Colonic mucosa (tissue), 4 donors: ENCODE data around the gene OR51S1. TPM values are rescaled to one million over a fixed set of nuclear protein-coding genes. Genes with fewer than 3 reads are reported as not detected.

Source experiments
- DNase-seq: peaks from one replicate; pipeline ENCODE4 v3.0.0-alpha.2; 2020
- H3K27ac ChIP-seq: fragments of 200-600 bp; one replicate; pipeline ENCODE4 v1.8.0; 2021
- H3K27me3 ChIP-seq: fragments of 200-600 bp; one replicate; pipeline ENCODE4 v1.8.0; 2021
- H3K36me3 ChIP-seq: fragments of 200-600 bp; one replicate; pipeline ENCODE4 v1.8.0; 2021
- H3K4me1 ChIP-seq: fragments of 200-600 bp; one replicate; pipeline ENCODE4 v1.8.0; 2021; ENCODE audit warnings: mild to moderate bottlenecking
- H3K4me3 ChIP-seq: fragments of 200-600 bp; one replicate; pipeline ENCODE4 v1.8.0; 2021
- H3K9ac ChIP-seq, 2 donors: one replicate each; pipeline ENCODE4 v1.7.0; 2013; ENCODE audit warnings: control low read depth in 2 of 2, low read depth in 2 of 2, low read length in 2 of 2
- H3K9me3 ChIP-seq: fragments of 200-600 bp; one replicate; pipeline ENCODE4 v1.8.0; 2021
- intact Hi-C: fragments of 100-400 bp; cut with DNase I; formaldehyde crosslinking; loops from one replicate; pipeline ENCODE4 v1.14.1; 2022
- total RNA-seq, 2 donors: library from RNA; stranded (reverse); fragmentation: NEBNext Ultra II Directional in 1 of 2; extraction: Animal tissue kit (Norgen Biotek cat#: 25700) in 1 of 2; gene quantifications; one replicate each; pipeline ENCODE4 v1.2.1, GENCODE V29; 2021
- TF ChIP-seq, protein P1 (sequence below): fragments of 200-600 bp; IDR thresholded peaks from one replicate; pipeline ENCODE4 v1.8.0; 2022; ENCODE audit warnings: antibody characterized with exemption, mild to moderate bottlenecking
- donor health status: healthy.
- donor health status: DM: no; HTN: no; CAD: no.
- donor health status: DM: no; HTN: no; CAD: no.

Gene OR51S1
- total RNA-seq, 2 donors from 2014 or later, result not detected

DNA sequence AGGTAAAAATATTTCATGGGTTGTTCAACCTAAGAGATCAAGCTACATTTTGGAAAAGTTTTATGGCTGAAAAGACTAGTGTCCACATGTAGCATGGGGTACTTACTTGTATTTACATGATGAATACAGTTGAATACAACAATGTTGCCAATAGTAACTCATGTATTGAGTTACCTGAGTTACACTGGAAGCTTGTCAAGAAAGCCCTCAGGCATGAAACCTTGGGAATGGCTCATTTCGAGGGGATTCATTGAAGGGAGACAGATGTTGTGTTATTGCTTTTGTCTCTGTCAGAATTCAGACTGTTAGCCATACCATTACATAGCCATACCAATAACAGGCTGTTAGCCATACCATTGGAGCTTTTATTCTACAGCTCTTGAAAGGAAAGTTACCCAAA, 18.7 kb downstream of the OR51S1 start:
- no peaks in the 10 kb centered on the region for H3K27me3 ChIP-seq
- intact Hi-C loops, result no loop called here
- H3K9me3 ChIP-seq, result no peaks in the 10 kb centered on the region
- H3K36me3 ChIP-seq, result no peaks in the 10 kb centered on the region
- H3K9ac ChIP-seq, result no peak overlapping the region
- no peak overlapping the region for H3K27ac ChIP-seq
- TF ChIP-seq, protein P1, sequence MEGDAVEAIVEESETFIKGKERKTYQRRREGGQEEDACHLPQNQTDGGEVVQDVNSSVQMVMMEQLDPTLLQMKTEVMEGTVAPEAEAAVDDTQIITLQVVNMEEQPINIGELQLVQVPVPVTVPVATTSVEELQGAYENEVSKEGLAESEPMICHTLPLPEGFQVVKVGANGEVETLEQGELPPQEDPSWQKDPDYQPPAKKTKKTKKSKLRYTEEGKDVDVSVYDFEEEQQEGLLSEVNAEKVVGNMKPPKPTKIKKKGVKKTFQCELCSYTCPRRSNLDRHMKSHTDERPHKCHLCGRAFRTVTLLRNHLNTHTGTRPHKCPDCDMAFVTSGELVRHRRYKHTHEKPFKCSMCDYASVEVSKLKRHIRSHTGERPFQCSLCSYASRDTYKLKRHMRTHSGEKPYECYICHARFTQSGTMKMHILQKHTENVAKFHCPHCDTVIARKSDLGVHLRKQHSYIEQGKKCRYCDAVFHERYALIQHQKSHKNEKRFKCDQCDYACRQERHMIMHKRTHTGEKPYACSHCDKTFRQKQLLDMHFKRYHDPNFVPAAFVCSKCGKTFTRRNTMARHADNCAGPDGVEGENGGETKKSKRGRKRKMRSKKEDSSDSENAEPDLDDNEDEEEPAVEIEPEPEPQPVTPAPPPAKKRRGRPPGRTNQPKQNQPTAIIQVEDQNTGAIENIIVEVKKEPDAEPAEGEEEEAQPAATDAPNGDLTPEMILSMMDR, result no peak
- H3K4me3 ChIP-seq, result no peak overlapping the region
- DNase-seq, result no peak
- H3K4me1 ChIP-seq, result no peaks in the 10 kb centered on the region

- no peaks in the 10 kb centered on the region for H3K9me3 ChIP-seq
Measured at GRCh38 chr11:4826425-4826824, 22.6 kb downstream of the OR51S1 start.

DNA sequence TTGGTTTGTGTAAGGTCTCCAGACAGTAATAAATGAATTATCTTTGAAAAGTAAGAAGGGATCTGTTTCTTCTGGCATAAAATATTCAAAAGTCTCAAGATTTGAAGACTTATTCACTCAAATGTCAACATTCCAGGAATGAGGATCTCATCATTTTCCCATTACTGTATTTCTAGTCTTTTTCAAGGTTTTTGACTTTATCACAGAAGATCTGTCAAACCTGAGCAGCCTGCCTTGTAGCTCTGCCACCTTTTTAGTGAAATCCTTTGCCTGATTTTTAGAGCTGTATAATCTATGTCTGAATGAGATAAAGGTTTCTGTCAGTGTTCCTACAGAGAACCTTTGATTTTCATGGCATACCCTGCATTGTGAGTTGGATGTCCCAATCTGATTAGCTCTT, 23.9 kb downstream of the OR51S1 start:
- no peaks in the 10 kb centered on the region for H3K9me3 ChIP-seq
- no peaks in the 10 kb centered on the region for H3K4me1 ChIP-seq
- no peak overlapping the region for H3K4me3 ChIP-seq
- no peak overlapping the region for H3K9ac ChIP-seq
- no peak overlapping the region for H3K27ac ChIP-seq
- TF ChIP-seq, protein P1, result no peak
- intact Hi-C loops, result loop anchor here (5.0 kb wide), 1 partner anchor 188 kb away; the partner anchor contains the start of gene OR51D1
- no peaks in the 10 kb centered on the region for H3K36me3 ChIP-seq
- H3K27me3 ChIP-seq, result no peaks in the 10 kb centered on the region
- no peak for DNase-seq

More at GRCh38 chr11:4826425-4826824, 22.6 kb downstream of the OR51S1 start:
- TF ChIP-seq, protein P1, result peak; percentile 27
- intact Hi-C loops, result loop anchor here (5.0 kb wide), 1 partner anchor 189 kb away; the partner anchor contains the start of gene OR51D1
- H3K27ac ChIP-seq, result no peak overlapping the region
- no peak for DNase-seq
- no peak overlapping the region for H3K9ac ChIP-seq
- no peaks in the 10 kb centered on the region for H3K27me3 ChIP-seq
- no peak overlapping the region for H3K4me3 ChIP-seq
- no peaks in the 10 kb centered on the region for H3K4me1 ChIP-seq
- H3K36me3 ChIP-seq, result no peaks in the 10 kb centered on the region

DNA sequence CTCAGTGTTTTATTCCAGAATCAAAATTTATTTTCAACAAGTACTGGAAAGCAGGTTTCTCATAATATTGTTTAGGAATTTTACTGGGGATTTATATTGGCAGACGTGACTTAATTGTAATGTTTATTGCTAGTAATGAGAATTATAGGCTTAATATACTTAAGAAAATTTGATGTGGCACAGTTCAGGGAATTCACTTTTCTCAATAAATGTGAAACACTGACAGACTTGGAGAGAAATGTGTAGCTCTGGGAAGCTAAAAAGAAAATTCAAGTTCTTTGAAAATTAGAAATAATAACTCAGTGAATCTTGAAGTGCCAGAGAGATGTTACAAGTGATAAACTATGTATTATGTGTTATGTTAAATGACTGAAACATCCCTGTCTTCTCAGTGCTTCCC, 28.0 kb downstream of the OR51S1 start, which contains the start of gene OR51F2:
Gene OR51F2 (plus strand): TSS at position 301 of the 400 bp plus-strand sequence. CDS start 101 bp downstream, outside the sequence.
- no peak within 1 kb of the TSS for H3K4me3 ChIP-seq
- H3K36me3 ChIP-seq, result no peaks in the 10 kb centered on the region
- intact Hi-C loops, result no loop called here
- H3K4me1 ChIP-seq, result no peaks in the 10 kb centered on the region
- no peak within 1 kb of the TSS for H3K9ac ChIP-seq
- DNase-seq, result no peak
- H3K9me3 ChIP-seq, result no peaks in the 10 kb centered on the region
- no peak within 1 kb of the TSS for H3K27ac ChIP-seq
- H3K27me3 ChIP-seq, result no peaks in the 10 kb centered on the region
- TF ChIP-seq, protein P1, result no peak

GRCh38 chr11:4809246-4809645, 39.8 kb downstream of the OR51S1 start:
- DNase-seq, result no peak

More at GRCh38 chr11:4809246-4809645, 39.8 kb downstream of the OR51S1 start:
- no peak overlapping the region for H3K27ac ChIP-seq
- no peaks in the 10 kb centered on the region for H3K4me1 ChIP-seq
- intact Hi-C loops, result no loop called here
- H3K9ac ChIP-seq, result no peak overlapping the region
- H3K4me3 ChIP-seq, result no peak overlapping the region
- H3K36me3 ChIP-seq, result no peaks in the 10 kb centered on the region
- H3K27me3 ChIP-seq, result no peaks in the 10 kb centered on the region
- no peaks in the 10 kb centered on the region for H3K9me3 ChIP-seq
- TF ChIP-seq, protein P1, result no peak
